DMS 273 (cell line): Measurements from ENCODE around the gene DENND2A.
"Not testable (repeated sequence)": the region's sequence is repeated elsewhere in the genome, so short reads cannot be mapped to it uniquely, and the experiment has no call there.

ENCODE experiments used
- DNase-seq: peaks from one replicate; lab custom pipeline; 2025; ENCODE audit not compliant: unreplicated experiment; lab: John Stamatoyannopoulos, UW

DENND2A gene

DNA sequence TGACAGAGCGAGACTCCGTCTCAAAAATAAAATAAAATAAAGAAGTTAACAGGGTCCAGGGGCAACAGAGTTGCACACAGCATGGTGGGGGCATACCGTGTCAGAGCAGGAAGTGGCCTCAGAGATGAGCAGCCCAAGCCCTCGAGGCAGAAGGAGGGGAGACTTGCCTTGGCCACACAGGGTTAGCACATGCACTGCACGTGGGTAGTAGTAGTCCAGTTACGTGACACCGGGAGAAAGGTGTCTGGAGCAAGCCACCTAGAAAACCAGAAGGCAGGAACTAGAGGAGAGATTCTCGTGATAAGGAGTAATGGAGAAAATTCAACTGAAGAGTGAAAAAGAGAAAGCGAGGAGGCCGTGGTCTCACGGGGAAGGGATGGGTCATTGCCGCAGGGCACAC, 9.8 kb upstream of the DENND2A start:
- no peak for DNase-seq

DNA sequence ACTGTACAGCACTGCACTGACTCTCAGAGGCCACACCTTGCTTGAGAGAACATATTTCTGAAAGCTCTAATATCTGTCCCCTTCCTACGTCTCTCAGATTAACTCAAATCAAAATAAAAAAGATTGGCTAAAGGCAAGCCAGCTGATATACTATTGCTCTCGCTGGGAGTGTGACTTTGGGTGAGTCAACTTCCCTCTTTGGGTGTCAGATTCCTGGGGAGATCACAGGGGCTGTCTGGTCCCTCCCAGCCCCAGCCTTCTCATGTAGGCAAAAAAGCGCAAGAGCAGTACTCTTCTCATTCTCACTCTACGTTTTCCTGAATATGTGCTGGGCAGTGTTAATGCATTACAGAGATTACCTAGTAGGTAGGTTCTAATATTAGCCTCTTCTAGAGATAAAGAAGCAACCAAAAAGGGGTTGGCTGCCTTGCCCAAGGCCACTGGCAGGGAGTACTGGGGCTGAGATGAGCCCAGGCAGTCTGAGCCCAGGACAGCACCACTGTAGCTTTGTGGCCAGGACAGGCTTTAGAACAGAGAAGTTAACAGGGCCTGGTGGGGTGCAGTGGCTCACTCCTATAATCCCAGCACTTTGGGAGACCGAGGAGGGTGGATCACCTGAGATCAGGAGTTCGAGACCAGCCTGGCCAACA, 9.1 kb upstream of the DENND2A start:
- DNase-seq: no peak

DNA sequence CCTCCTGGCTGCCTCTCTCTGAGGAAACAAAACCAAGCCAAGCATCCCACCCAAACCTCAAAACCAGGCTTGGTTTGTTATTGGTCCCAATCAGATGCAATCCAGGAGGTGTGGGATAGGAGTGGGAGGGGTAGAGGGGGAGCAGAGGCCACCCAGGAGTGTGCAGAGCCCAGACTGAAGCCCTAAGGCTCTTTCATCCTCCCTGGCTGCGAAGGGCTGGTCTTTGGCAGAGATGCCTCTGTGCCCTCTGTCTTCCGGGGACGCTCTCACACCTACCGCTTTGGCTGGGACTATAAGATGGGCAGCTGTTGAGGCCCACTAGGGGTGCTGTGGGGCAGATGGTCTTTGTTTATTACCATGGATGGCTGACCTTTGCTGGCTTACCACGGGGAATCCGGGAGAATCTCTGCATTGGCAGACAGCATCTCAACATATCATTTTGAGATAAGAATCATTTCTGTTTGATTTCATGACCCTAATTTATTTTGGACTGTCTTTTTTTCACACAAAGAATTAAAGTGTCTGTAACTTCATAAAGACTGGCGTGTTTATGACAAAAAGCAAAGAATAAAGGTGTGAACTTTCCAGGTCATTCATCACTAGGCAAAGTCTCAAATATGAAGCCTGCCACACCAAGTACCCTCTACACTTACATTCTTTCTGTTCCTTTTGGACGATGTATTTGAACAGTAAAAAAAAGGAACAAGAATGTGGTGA, 6.5 kb upstream of the DENND2A start:
- DNase-seq: peak; percentile 97

DNA sequence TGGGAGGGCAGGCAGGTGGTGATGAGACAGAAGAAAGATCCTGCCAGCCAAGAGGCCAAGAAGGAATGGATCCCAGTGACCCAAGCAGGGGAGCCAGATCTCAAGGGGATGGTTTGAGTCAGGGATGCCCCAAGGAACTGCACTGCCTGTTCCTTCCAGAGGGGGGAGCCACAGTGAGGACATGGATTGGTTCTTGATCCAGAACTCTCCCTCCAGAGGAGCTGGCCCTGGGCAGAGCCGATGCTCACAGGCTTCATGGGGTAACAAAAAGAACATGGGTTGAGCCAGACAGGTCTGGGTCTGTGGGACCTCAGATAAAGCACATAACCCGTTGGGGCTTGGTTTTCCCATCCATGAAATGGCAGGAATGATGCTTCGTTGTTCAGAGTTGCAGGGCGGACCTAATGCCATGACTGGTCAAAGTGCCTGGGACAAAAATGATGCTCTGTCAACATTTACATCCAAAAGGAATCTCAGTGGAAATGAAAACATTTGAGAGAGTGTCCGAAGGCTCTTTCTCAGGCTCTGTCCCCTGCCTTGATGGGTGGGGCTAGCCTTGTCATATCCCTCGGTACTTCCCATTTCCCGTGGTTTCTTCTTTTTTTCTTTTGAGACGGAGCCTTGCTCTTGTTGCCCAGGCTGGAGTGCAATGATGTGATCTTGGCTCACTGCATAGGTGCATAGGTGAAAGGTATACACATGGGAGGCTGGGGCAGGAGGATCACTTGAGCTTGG, 4.7 kb upstream of the DENND2A start:
- peak; percentile 59 for DNase-seq

DNA sequence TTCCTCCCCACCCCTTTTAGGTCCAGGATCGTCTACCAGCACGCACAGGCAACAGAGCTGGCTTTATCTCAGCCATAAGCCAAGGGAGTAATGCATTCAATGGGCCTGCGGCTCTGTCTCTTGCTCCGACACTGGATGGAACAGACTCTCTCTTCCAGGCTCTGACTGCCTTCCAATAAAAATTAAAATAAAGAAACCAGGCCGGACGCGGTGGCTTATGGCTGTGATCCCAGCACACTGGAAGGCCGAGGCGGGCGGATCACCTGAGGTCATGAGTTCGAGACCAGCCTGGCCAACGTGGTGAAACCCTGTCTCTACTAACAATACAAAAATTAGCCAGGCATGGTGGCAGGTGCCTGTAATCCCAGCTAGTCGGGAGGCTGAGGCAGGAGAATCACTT, 4.1 kb upstream of the DENND2A start:
- not testable (repeated sequence) for DNase-seq

DNA sequence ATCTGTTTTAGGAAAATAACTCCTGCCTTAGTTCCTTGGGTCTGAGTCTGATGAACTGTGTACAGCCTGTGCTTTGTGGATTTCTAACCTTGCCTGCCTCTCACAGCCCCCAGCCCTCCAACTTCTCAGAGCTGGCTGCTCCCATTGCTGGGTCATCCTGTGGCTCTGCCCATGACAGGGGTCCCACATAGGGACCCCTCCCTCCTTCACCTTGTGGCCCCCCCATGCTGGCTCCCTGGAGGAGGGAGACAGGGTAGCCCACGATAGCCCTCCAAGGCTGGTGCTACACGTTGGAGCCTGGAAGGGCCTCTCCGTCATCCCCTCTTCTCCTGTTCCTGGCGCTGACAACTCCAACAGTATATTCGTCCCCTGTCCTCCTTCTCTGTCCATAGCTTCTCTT, 2.8 kb upstream of the DENND2A start:
- DNase-seq: no peak

DNA sequence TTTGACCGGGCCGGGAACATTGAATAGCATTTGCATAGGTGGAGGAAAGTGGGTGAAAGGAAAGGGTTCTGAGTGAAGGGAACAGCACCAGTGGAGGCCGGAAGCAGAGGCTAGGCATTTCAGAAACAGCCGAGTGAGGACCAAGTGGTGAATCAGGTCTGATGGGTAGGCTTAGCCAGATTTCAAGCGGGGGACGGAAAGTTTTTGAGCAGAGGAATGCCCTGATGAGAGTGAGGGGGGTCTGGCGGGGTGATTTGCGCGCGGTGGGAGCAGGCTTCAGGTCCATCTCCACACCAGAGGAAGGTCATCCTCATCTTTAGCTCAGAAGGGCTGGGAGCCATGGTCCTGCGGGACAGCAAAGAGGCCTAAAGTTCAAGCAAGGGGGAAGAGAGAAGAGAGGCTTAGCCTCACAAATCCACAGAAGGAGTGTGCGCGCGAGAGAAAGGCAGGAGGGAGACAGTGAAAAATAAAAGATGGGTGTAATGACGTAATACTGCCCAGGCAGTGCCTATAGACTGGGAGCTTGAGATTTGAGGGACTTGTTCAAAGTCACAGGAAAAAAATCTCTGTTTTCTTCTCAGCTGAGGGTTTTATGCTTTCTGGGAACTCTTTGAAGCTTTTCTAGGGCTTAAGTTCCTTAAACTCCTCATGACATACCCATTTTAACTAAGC, 1.0 kb upstream of the DENND2A start:
- DNase-seq: peak; percentile 47

DNA sequence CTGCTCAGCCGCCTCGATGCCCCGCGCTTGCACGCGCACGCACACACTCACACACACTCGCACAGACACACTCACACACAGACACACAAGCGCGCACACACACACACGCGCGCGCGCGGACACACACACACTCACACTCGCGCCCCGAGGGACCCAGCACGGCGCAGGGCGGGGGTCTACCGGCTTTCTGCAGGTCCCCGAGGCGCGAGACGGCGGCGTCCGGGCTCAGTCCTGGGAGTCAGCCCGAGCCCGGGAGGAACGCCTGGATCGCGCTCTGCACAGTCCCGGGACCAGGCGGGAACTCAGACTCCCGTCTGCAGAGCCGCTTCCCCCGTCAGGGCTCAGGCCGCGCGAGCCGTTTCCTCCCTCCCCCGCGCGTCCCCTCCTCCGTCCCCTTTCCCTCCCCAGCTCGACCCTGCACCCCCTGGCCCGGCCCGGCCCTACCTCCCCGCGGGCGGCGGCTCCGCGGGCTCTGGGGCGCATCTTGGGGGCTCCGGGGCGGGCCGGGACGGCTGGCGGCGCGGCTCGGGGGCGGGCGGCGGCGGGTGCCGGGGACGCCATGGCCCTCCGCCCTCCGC, 464 bp downstream of the DENND2A start:
- DNase-seq: peak; percentile 80

DNA sequence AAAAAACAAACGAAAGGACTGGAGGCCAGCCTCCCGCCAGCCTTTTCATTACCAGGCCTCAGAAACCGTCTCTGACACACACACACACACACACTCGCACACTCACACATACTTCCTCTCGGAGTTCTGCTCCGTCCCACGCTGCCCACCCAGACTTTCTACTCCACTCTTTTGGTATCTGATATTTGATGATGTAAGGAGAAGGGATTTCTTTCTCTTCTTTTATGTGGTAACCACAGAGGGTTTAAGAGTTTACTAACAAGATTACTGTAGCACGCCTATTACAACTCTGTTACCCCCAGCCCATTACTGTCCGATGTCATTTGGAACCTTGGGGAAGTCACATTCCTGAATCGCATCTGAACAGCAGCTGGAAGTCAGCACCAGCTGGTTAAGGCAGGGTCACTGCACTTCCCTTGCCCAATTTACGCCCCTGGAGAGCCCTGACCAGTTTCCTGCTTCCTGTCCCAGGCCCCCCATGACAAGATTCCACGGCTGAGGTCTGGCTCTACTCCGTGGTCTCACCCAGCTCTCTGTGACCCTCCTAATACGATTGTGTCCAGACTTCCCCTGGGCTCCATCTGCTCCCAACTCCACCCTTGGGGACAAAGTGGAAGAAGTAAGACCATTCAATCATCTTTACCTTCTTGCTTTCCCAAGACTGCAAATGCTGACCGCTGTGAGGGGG, 1.1 kb downstream of the DENND2A start:
- DNase-seq: peak; percentile 55

DNA sequence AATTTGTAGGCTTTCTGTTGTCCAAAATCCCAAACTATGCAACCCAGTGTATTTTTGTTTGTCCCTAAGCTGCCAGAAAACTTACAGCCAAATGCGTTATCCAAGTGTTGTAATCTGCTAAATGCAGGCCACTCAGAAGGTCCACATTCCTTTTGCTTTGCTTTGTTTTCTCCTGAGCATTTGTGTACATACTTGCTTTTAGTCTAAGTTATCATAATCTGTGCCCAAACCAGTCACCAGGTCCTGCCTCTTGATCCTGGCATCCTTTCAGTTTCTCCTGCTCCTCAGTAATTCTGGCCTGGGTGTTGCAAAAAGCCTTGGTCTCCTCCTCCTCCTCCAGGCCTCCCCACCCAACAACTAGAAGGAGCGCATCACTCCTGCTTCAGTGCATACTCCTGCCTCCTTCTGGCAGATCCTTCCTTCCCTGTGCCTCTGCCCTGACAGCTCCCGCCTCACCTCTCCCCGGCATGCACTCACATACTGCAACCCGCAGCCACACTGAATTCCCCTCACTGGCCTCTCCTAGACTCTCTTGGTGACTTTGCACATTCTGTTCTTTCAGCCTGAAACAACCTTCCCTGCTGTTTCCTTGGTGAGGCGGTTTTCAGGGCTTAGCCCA, 2.3 kb downstream of the DENND2A start:
- peak; percentile 39 for DNase-seq

DNA sequence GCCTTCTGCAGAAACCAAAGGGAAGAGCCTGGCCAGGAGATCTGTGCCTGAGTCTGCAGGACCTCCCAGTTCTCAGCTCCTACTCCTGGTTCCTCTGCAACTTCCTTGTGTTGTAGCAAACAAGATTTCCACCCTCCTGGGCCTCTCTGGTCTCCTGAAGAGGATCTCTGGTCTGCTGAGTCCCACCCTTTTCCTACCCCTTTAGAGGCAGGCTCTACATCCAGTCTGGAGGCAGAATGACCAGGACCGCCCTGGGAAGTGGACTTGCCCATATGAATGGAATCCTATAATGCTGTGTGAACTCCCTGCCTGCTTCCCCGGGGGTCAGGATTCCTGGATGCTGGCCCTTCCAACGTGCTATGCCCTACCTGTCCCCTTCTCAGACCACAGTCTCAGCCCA, 3.2 kb downstream of the DENND2A start:
- DNase-seq: no peak

DNA sequence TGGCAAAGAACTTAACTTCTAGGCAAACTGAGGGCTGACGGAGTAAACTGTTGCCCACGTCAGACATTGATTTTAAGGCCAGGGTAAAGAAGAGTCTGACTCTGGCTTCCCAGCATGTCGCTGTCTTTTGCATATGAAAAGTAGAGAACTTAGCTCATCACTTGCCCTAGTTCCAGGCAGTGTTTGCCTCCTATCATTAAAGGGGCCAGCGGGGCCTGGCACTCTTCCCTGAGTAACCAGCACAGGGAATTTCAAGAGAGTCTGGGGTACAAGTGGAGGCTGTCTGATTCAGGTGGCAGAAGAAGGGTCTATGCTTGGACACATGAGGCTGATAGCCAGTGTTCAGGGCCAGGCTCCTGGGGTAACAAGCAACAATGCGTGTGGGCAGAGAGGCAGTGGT, 4.8 kb downstream of the DENND2A start:
- DNase-seq: no peak

DNA sequence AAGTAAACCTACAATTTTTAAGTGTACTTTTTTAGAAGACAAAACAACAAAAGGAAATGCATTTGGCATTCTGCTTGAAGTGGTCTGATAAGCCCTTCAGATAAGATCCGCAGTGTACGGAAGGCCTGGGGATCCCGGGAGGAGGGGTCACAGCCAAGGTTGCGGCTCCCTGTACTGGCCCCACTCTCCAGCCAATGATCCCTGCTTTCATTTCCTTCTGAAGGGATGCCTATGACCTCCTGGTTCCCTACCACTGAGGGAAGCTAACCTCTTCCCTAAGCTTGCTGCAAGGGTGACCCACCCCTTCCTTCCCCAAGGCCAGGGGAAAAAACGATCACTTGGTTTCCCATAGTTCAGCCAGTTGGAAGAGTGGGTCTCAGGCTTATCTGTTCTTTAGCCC, 5.3 kb downstream of the DENND2A start:
- no peak for DNase-seq

DNA sequence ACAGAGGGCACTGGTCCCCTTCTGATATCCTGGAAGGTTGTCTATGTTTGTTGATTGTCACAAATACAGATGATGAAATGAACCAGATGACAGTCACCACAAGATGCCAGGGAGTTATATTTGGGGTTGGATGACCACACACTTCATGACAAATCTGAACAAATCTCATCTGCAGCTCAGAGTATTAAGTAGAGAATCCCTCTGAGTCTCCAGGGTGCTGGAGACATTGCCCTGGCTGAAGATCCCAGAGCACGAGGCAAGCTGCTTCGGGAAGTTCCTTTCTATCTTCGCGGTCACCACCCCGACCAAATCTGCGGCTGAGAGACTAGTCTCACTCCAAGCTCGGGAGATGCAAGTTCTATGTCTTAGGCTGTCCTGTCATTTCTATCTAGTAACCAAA, 9.0 kb downstream of the DENND2A start:
- no peak for DNase-seq

DNA sequence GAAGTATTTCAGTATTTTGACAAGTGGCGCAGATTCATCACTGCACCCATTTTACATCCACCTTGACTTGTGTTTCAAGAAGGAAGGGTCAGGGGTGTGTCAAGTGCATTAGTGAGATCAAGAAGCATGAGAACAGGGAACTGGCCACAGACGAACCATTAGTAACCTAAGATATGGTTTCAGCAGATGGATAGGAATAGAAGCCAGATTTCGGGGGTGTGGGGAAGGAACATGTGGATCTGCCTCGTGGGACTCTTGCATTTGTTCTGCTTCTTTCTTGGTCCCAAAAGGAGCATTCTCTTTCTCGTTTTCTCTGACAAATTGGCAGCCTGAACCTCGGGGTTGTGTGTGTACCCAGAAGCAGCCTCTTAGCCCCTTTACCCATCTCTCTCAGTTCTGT, 9.6 kb downstream of the DENND2A start:
- peak; percentile 83 for DNase-seq

DNA sequence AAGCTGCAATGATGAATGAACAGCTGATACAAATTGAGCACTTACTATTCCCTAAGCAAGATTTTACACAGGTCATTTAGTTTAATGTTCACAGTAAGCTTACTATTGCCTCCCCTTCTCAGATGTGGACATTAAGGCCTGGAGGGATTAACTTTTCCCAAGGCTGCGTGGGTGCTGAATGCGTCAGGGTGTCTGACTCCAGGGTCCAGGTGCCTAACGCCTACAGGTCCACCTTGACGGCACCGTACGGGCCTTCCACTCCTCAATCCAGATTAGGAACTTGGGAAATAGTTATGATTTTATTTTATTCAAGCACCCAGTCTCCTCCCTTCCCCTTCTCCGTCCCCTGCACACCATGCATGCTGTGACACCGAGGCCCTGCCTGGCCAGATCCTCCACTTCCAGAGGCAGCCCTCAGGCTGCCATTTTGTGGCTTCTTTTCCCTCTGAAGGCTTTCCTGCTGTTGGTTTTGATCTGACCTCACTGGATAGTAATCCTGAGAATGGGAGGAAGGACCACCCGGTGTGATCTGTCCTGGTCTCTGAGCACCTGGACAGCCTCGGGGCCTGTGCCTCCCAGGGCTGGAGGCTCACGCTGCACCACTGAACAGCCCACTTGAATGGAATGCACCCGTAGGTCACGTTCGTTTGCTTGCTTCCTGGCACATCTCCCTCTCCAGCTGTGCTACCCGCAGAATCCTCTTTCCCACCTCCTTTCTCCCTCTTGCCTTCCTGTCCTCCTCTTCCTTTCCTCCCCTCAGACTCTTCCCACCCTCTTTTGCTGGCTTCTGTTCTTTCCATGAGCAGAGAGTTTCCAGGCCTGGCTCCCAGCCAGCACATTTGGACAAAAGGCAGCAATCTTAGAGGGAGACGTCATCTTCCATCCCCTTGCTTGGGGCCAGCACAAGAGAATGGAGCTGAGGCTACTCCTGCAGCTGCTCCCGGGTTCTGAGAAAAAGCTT, 14.4 kb downstream of the DENND2A start:
- peak; percentile 84 for DNase-seq

DNA sequence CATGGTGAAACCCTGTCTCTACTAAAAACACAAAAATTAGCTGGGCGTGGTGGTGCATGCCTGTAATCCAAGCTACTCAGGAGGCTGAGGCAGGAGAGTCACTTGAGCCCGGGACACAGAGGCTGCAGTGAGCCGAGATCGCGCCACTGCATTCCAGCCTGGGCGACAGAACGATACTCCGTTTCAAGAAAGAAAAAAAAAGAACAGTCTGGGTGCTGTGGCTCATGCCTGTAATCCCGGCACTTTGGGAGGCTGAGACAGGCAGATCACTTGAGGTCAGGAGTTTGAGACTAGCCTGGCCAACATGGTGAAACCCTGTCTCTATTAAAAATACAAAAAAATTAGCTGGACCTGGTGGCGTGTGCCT, 15.4 kb downstream of the DENND2A start:
- not testable (repeated sequence) for DNase-seq

DNA sequence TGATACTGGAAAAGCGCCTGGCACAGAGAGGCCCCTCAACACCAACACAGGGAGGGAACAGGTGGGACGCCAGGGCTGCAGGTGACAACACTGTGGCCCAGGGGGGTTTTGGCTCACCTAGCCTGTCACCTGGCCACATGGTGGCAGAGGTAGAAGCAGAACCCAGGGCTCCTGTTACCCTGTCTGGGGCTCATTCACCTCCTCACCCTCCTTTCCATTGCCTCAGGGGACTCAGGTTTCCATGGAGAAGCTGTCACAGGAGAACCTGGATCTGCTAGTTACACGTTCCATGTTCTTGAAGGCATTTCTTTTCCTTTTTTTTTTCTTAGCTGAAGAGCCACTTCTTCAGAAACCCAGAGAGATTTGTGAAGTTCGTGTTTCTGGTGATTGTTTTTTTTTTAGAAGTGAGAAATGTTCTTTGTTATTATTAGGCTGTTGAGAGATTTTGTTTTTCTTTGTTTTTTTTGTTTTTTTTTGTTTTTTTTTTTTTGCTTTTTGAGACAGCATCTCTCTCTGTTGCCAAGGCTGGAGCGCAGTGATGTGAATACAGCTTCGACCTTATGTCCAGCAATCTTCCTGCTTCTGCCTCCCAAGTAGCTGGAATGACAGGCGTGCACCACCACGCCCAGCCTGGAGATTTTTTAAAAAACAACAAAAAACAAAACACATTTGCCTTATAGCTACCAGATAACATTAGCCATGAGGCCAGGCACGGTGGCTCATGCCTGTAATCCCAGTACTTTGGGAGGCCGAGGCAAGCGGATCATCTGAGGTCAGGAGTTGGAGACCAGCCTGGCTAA, 16.0 kb downstream of the DENND2A start:
- no peak for DNase-seq
